ENCODE data around the gene STK32C. TPM values are rescaled to one million over a fixed set of nuclear protein-coding genes. Genes with fewer than 3 reads are reported as not detected.
"Not testable (repeated sequence)": the region's sequence is repeated elsewhere in the genome, so short reads cannot be mapped to it uniquely, and the experiment has no call there.

Gene STK32C
- total RNA-seq, 1 experiment from 2014 or later = 13.5 TPM

DNA sequence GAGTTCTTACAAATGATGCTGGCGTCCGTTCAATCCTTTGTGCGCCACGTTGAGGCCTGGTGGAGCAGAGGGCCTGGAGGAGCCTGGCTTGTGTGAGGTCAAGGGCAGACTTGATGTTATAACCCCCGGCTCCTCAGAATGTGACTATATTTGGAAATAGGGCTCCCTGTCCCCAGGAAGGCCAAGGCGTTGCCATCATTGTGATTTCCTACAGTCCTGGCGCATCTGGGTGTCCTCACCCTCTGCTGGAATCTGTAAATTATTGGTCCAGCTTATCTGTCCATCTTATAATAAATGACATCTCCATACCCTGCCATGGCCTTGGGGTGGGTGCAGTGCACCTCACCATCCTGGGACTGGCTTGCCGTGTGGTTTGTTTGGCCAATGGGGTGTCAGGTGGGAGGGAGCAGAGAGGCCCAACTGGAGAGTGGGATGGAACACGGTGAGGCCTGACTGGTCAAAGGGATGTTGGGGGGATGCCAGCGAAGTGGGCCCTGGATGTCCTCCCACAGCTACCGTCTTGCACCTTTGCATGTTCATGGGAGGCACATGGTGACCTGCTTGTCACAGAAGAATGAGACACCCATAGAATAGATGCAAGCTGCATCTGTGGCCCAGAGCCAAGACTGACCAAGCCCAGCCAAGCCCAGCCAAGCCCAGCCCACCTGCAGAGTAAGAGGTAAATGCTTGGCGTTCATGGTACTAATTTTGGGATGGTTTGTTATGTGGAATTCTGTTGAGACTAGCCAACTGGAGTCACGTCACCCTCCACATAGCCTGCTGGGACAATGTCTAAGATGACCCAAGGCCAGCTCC, 13.1 kb upstream of the STK32C start:
- H3K9me3 Mint-ChIP-seq (ENCODE audit: low read depth, unreplicated experiment) = no peaks in the 10 kb centered on the region
- CTCF ChIA-PET = no interaction called here
- intact Hi-C loops (cut with micrococcal nuclease; ENCODE audit: unreplicated experiment) = no loop called here
- TF ChIP-seq, protein P1, sequence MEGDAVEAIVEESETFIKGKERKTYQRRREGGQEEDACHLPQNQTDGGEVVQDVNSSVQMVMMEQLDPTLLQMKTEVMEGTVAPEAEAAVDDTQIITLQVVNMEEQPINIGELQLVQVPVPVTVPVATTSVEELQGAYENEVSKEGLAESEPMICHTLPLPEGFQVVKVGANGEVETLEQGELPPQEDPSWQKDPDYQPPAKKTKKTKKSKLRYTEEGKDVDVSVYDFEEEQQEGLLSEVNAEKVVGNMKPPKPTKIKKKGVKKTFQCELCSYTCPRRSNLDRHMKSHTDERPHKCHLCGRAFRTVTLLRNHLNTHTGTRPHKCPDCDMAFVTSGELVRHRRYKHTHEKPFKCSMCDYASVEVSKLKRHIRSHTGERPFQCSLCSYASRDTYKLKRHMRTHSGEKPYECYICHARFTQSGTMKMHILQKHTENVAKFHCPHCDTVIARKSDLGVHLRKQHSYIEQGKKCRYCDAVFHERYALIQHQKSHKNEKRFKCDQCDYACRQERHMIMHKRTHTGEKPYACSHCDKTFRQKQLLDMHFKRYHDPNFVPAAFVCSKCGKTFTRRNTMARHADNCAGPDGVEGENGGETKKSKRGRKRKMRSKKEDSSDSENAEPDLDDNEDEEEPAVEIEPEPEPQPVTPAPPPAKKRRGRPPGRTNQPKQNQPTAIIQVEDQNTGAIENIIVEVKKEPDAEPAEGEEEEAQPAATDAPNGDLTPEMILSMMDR (IDR thresholded peaks at IDR 0.05; ENCODE audit: unreplicated experiment) = no peak
- peaks cover 13% of the 10 kb centered on the region for H3K36me3 Mint-ChIP-seq (ENCODE audit: insufficient read depth, unreplicated experiment)
- H3K4me3 Mint-ChIP-seq (ENCODE audit: low read depth, unreplicated experiment) = peak overlapping the region; percentile 19
- H3K27me3 Mint-ChIP-seq (ENCODE audit: unreplicated experiment) = no peaks in the 10 kb centered on the region
- H3K4me1 Mint-ChIP-seq (ENCODE audit: low read depth, unreplicated experiment) = peaks cover 42% of the 10 kb centered on the region
- BruUV-seq (replicated peaks) = no TSS peak
- no peak for DNase-seq
- H3K27ac Mint-ChIP-seq (ENCODE audit: unreplicated experiment) = peak overlapping the region; percentile 78

DNA sequence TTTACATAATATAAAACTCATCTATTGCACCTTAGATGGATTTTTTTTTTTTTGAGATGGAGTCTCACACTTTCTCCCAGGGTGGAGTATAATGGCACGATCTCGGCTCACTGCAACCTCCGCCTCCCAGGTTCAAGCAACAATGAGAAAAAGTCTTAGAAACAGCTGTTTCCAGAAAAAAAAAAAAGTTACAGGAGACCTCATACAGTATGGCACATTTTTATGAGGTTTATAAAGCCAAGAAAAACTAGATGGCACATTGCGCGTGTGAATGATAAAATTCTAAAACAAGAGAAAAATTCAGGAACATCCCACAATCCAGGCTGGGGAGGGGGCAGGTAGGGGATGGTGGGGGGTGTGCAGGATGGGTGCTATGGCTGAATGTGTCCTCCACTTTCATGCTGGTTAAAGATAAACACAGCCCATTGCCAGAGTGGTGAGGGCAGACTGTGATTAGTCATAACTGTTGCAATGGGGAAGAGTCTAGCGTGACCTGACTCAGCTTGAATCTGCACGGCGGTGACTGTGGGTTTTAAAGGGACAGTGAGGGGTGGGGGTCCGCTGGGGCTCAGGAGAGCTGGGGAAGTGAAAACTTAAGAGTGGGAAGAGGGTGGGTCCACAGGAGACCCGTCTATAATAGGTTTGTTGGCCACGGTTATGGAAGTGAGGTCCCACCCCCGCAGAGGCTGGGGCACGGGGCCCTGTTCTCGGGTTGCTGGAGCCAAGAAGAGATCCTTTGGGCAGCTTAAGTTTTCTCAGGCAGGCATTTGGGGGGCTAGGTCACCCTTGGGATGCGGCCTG, 12.3 kb upstream of the STK32C start:
- CTCF ChIA-PET = interaction anchor here (1.0 kb wide), 1 partner anchor 12 kb away, joined by 3 read pairs; the partner anchor contains the start of gene STK32C
- intact Hi-C loops (cut with micrococcal nuclease; ENCODE audit: unreplicated experiment) = no loop called here
- peak; percentile 49 for DNase-seq

DNA sequence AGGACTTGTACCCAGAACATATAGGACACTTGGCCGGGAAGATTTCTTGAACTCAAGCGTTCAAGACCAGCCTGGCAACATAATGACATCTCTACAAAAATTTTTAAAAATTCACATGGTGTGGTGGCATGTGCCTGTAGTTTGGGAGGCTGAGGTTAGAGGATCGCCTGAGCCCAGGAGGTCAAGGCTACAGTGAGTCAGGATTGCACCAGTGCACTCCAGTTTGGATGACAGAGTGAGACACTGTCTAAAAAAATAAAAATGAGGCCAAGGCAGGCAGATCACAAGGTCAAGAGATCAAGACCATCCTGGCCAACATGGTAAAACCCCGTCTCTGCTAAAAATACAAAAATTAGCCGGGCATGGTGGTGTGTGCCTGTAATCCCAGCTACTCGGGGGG, 9.7 kb upstream of the STK32C start:
- BruUV-seq (replicated peaks); DNase-seq; intact Hi-C loops (cut with micrococcal nuclease; ENCODE audit: unreplicated experiment); H3K27ac Mint-ChIP-seq (ENCODE audit: unreplicated experiment); H3K27me3 Mint-ChIP-seq (ENCODE audit: unreplicated experiment); H3K4me3 Mint-ChIP-seq (ENCODE audit: low read depth, unreplicated experiment); H3K36me3 Mint-ChIP-seq (ENCODE audit: insufficient read depth, unreplicated experiment); CTCF ChIA-PET; H3K9me3 Mint-ChIP-seq (ENCODE audit: low read depth, unreplicated experiment): not testable (repeated sequence)
- peaks cover 20% of the 10 kb centered on the region for H3K4me1 Mint-ChIP-seq (ENCODE audit: low read depth, unreplicated experiment)

More for the DNA sequence above, 12.3 kb upstream of the STK32C start:
- Mint-ChIP-seq H3K4me3 (ENCODE audit: low read depth, unreplicated experiment) (peak overlapping the region; percentile 19), H3K36me3 (ENCODE audit: insufficient read depth, unreplicated experiment) (peaks cover 9% of the 10 kb centered on the region), H3K27me3 (ENCODE audit: unreplicated experiment) (no peaks in the 10 kb centered on the region), H3K27ac (ENCODE audit: unreplicated experiment) (peak overlapping the region; percentile 78), H3K9me3 (ENCODE audit: low read depth, unreplicated experiment) (no peaks in the 10 kb centered on the region), H3K4me1 (ENCODE audit: low read depth, unreplicated experiment) (peaks cover 38% of the 10 kb centered on the region)
- BruUV-seq (replicated peaks) = no TSS peak
- TF ChIP-seq, protein P1 (IDR thresholded peaks at IDR 0.05; ENCODE audit: unreplicated experiment) = no peak

- CTCF ChIA-PET = no interaction called here
- TF ChIP-seq, protein P1 (IDR thresholded peaks at IDR 0.05; ENCODE audit: unreplicated experiment) = no peak
- no peak for DNase-seq
- H3K36me3 Mint-ChIP-seq (ENCODE audit: insufficient read depth, unreplicated experiment) = peaks cover 15% of the 10 kb centered on the region
- H3K9me3 Mint-ChIP-seq (ENCODE audit: low read depth, unreplicated experiment) = peaks cover 2% of the 10 kb centered on the region
- H3K27ac Mint-ChIP-seq (ENCODE audit: unreplicated experiment) = no peak overlapping the region
- H3K27me3 Mint-ChIP-seq (ENCODE audit: unreplicated experiment) = no peaks in the 10 kb centered on the region
- intact Hi-C loops (cut with micrococcal nuclease; ENCODE audit: unreplicated experiment) = no loop called here
- no peak overlapping the region for H3K4me3 Mint-ChIP-seq (ENCODE audit: low read depth, unreplicated experiment)
- no TSS peak for BruUV-seq (replicated peaks)
- peaks cover 29% of the 10 kb centered on the region for H3K4me1 Mint-ChIP-seq (ENCODE audit: low read depth, unreplicated experiment)
Measured at GRCh38 chr10:132316133-132316532, 8.4 kb upstream of the STK32C start.

- not testable (repeated sequence) for BruUV-seq (replicated peaks)
Measured at GRCh38 chr10:132314881-132315280, 7.1 kb upstream of the STK32C start.

More at GRCh38 chr10:132314881-132315280, 7.1 kb upstream of the STK32C start:
- intact Hi-C loops (cut with micrococcal nuclease; ENCODE audit: unreplicated experiment); CTCF ChIA-PET; H3K27me3 Mint-ChIP-seq (ENCODE audit: unreplicated experiment); H3K4me3 Mint-ChIP-seq (ENCODE audit: low read depth, unreplicated experiment); H3K27ac Mint-ChIP-seq (ENCODE audit: unreplicated experiment); DNase-seq; H3K9me3 Mint-ChIP-seq (ENCODE audit: low read depth, unreplicated experiment): not testable (repeated sequence)
- H3K4me1 Mint-ChIP-seq (ENCODE audit: low read depth, unreplicated experiment) = peaks cover 23% of the 10 kb centered on the region
- H3K36me3 Mint-ChIP-seq (ENCODE audit: insufficient read depth, unreplicated experiment) = peaks cover 12% of the 10 kb centered on the region
